H1 (cell line): ENCODE data around the gene OGFOD3. TPM values are rescaled to one million over a fixed set of nuclear protein-coding genes. Genes with fewer than 3 reads are reported as not detected.
A peak's percentile ranks its signal among the peaks of the same experiment; 100 is the strongest.

ENCODE experiments used
- CTCF ChIA-PET: fragments of 300-600 bp; sonication (Branson Sonifier 250); formaldehyde crosslinking; loops from one replicate; lab custom pipeline; 2021; ENCODE audit not compliant: partially characterized antibody; lab: Charles Lee
- POLR2A ChIA-PET: fragments of 300-600 bp; sonication (Branson Sonifier 250); formaldehyde crosslinking; loops from one replicate; lab custom pipeline; 2021; ENCODE audit warnings: inconsistent platforms; ENCODE audit not compliant: partially characterized antibody; lab: Charles Lee
- DNase-seq, 2 experiments: peaks; one replicate each; pipeline versions ENCODE4 v3.0.0 to v3.0.0-alpha.2; 2010 to 2022; ENCODE audit warnings: low spot score in 2 of 2, low read depth in 1 of 2, mixed read lengths in 1 of 2
- FAIRE-seq: peaks from 2 replicates; lab custom pipeline; 2011; peaks lifted over from hg19 to GRCh38; lab: Jason Lieb, UNC
- H2AFZ ChIP-seq: 2 replicates; pipeline ENCODE4 v1.8.1; 2012; ENCODE audit warnings: low read length, inconsistent platforms
- H2AK5ac ChIP-seq: 2 replicates; pipeline ENCODE4 v1.6.1; 2013; ENCODE audit warnings: low read depth, low read length
- H2BK120ac ChIP-seq: replicated peaks from 2 replicates; pipeline ENCODE3; 2013; ENCODE audit warnings: low read depth, low read length, inconsistent platforms
- H2BK12ac ChIP-seq: 2 replicates; pipeline ENCODE4 v1.6.1; 2013; ENCODE audit warnings: low read depth, low read length
- H2BK15ac ChIP-seq: 2 replicates; pipeline ENCODE4 v1.6.1; 2013; ENCODE audit warnings: low read length
- H2BK20ac ChIP-seq: 2 replicates; pipeline ENCODE4 v1.6.1; 2013; ENCODE audit warnings: low read length
- H2BK5ac ChIP-seq: 2 replicates; pipeline ENCODE4 v1.6.1; 2013; ENCODE audit warnings: low read depth, low read length
- H3K14ac ChIP-seq: 2 replicates; pipeline ENCODE4 v1.6.1; 2013; ENCODE audit warnings: inconsistent platforms; ENCODE audit not compliant: insufficient read length
- H3K18ac ChIP-seq: 2 replicates; pipeline ENCODE4 v1.6.1; 2013; ENCODE audit warnings: low read length; ENCODE audit errors: extremely low read depth
- H3K23ac ChIP-seq: 2 replicates; pipeline ENCODE4 v1.6.1; 2013; ENCODE audit warnings: inconsistent platforms; ENCODE audit not compliant: insufficient read length
- H3K23me2 ChIP-seq: 2 replicates; pipeline ENCODE4 v1.6.1; 2013; ENCODE audit warnings: low read depth, low read length
- H3K27ac ChIP-seq: 2 replicates; pipeline ENCODE4 v1.6.1; 2011; ENCODE audit warnings: low read depth, low read length, inconsistent platforms
- H3K27me3 ChIP-seq, 4 experiments: replicated peaks in 1 of 4; 1 replicate in 1 of 4; 2 replicates in 3 of 4; pipeline versions ENCODE4 v1.6.1 to v1.8.1; 2011 to 2013; ENCODE audit warnings: low read length in 3 of 4, mild to moderate bottlenecking in 3 of 4, inconsistent platforms in 2 of 4, mixed read lengths in 2 of 4, moderate library complexity in 1 of 4; ENCODE audit not compliant: control insufficient read depth in 3 of 4, insufficient read depth in 3 of 4; ENCODE audit errors: extremely low read depth in 1 of 4
- H3K36me3 ChIP-seq, 4 experiments: 2 replicates each; pipeline versions ENCODE4 v1.6.1 to v1.8.1; 2011 to 2013; ENCODE audit warnings: mild to moderate bottlenecking in 4 of 4, low read length in 3 of 4, moderate library complexity in 2 of 4, control low read depth in 1 of 4, inconsistent platforms in 1 of 4; ENCODE audit not compliant: insufficient read depth in 4 of 4, control insufficient read depth in 2 of 4
- H3K4ac ChIP-seq: replicated peaks from 2 replicates; pipeline ENCODE3; 2013; ENCODE audit warnings: low read length, low read depth, mixed read lengths, inconsistent platforms; ENCODE audit not compliant: insufficient read length
- H3K4me1 ChIP-seq, 4 experiments: replicated peaks in 1 of 4; 1 replicate in 1 of 4; 2 replicates in 3 of 4; pipeline versions ENCODE4 v1.6.1 to v1.8.1; 2011 to 2013; ENCODE audit warnings: low read length in 3 of 4, inconsistent platforms in 2 of 4, mixed read lengths in 1 of 4; ENCODE audit not compliant: insufficient read depth in 4 of 4, control insufficient read depth in 3 of 4
- H3K4me2 ChIP-seq, 2 experiments: 2 replicates each; pipeline versions ENCODE4 v1.6.1 to v1.8.1; 2011 to 2013; ENCODE audit warnings: low read depth in 2 of 2, low read length in 2 of 2, control low read depth in 1 of 2, inconsistent platforms in 1 of 2, mild to moderate bottlenecking in 1 of 2; ENCODE audit not compliant: insufficient read depth in 1 of 2
- H3K4me3 ChIP-seq, 4 experiments: fragments of 200-600, 300-600 bp in 1 of 4; sonication (generic), shearing (Covaris generic), sonication (Bioruptor Twin) in 1 of 4; 2 replicates each; pipeline versions ENCODE4 v1.5.1 to v1.8.1; 2011 to 2016; ENCODE audit warnings: low read length in 4 of 4, low read depth in 3 of 4, control low read depth in 2 of 4, inconsistent platforms in 2 of 4, mild to moderate bottlenecking in 2 of 4, mixed read lengths in 1 of 4, moderate library complexity in 1 of 4; ENCODE audit not compliant: insufficient read depth in 2 of 4; ENCODE audit errors: extremely low read depth in 1 of 4
- H3K56ac ChIP-seq: replicated peaks from 2 replicates; pipeline ENCODE3; 2013; ENCODE audit warnings: low read depth, mild to moderate bottlenecking, mixed read lengths, low read length, inconsistent platforms; ENCODE audit not compliant: insufficient read length
- H3K79me1 ChIP-seq: 2 replicates; pipeline ENCODE4 v1.6.1; 2013; ENCODE audit warnings: low read depth, low read length, control low read depth
- H3K79me2 ChIP-seq, 2 experiments: 2 replicates each; pipeline versions ENCODE4 v1.6.1 to v1.8.1; 2012 to 2013; ENCODE audit warnings: low read length in 2 of 2, mild to moderate bottlenecking in 2 of 2, inconsistent platforms in 1 of 2; ENCODE audit not compliant: insufficient read depth in 2 of 2, control insufficient read depth in 1 of 2
- H3K9ac ChIP-seq, 4 experiments: replicated peaks in 1 of 4; 1 replicate in 1 of 4; 2 replicates in 3 of 4; pipeline versions ENCODE4 v1.6.1 to v1.8.1; 2011 to 2013; ENCODE audit warnings: low read depth in 3 of 4, low read length in 3 of 4, control low read depth in 2 of 4, mild to moderate bottlenecking in 2 of 4, moderate library complexity in 2 of 4, inconsistent platforms in 1 of 4; ENCODE audit errors: extremely low read depth in 1 of 4
- H3K9me3 ChIP-seq, 2 experiments: 2 replicates each; pipeline versions ENCODE4 v1.6.1 to v1.8.1; 2012 to 2013; ENCODE audit warnings: mild to moderate bottlenecking in 2 of 2, moderate library complexity in 2 of 2, control low read depth in 1 of 2, inconsistent platforms in 1 of 2, low read depth in 1 of 2, low read length in 1 of 2, mixed read lengths in 1 of 2; ENCODE audit not compliant: insufficient read depth in 2 of 2
- H4K20me1 ChIP-seq, 2 experiments: replicated peaks in 1 of 2; 2 replicates each; pipeline versions ENCODE3 to v1.8.1; 2011 to 2013; ENCODE audit warnings: inconsistent platforms in 2 of 2, low read length in 2 of 2, mild to moderate bottlenecking in 1 of 2; ENCODE audit not compliant: insufficient read depth in 2 of 2, control insufficient read depth in 1 of 2
- H4K5ac ChIP-seq: 2 replicates; pipeline ENCODE4 v1.6.1; 2013; ENCODE audit warnings: low read length, low read depth, mixed read lengths, inconsistent platforms; ENCODE audit not compliant: insufficient read length
- H4K8ac ChIP-seq: 2 replicates; pipeline ENCODE4 v1.8.0; 2013; ENCODE audit warnings: mild to moderate bottlenecking, moderate library complexity, low read length, inconsistent platforms; ENCODE audit not compliant: insufficient read depth; ENCODE audit errors: extremely low read depth
- H4K91ac ChIP-seq: replicated peaks from 2 replicates; pipeline ENCODE3; 2013; ENCODE audit warnings: low read length, mixed read lengths, inconsistent platforms; ENCODE audit not compliant: insufficient read length
- CBX5 ChIP-seq: fragments of 300-800, 300-1000 bp; sonication (generic); IDR thresholded peaks from 2 replicates; pipeline ENCODE4 v1.7.1; 2016; ENCODE audit warnings: antibody characterized with exemption, low read length, low read depth
- POLR2A ChIP-seq, 2 experiments: IDR thresholded peaks; 1 replicate in 1 of 2; 2 replicates in 1 of 2; pipeline ENCODE4 v1.6.1; 2011; ENCODE audit warnings: low read depth in 2 of 2, low read length in 2 of 2, mild to moderate bottlenecking in 2 of 2; ENCODE audit errors: control extremely low read depth in 1 of 2
- POLR2AphosphoS5 ChIP-seq: IDR thresholded peaks from 2 replicates; pipeline ENCODE4 v1.6.1; 2011; ENCODE audit warnings: low read depth, low read length
- TCF12 ChIP-seq: IDR thresholded peaks from 2 replicates; pipeline ENCODE4 v1.6.1; 2011; ENCODE audit warnings: low read depth, mild to moderate bottlenecking, low read length
- WGBS, 2 experiments: shearing (Covaris generic) in 1 of 2; methylation state at CpG; one replicate each; pipeline versions ENCODE4 v1.1.6 to v1.1.7; 2013 to 2015; ENCODE audit warnings: low lambda C conversion rate in 2 of 2, mixed read lengths in 2 of 2, inconsistent platforms in 1 of 2, low coverage in 1 of 2, missing lambda C conversion rate in 1 of 2; ENCODE audit not compliant: insufficient replicate concordance in 2 of 2, insufficient coverage in 1 of 2, insufficient read length in 1 of 2; ENCODE audit errors: extremely low coverage in 1 of 2, missing lambda C conversion rate in 1 of 2; 5-methylcytosine and 5-hydroxymethylcytosine counted together
- polyA plus RNA-seq, 7 experiments: library from polyadenylated mRNA; depleted of rRNA in 3 of 7; stranded (reverse) in 5 of 7; unstranded in 2 of 7; fragments of >200 nt in 5 of 7; fragments of 200-250 nt in 2 of 7; gene quantifications; 1 replicate in 5 of 7; 2 replicates in 1 of 7; 4 replicates in 1 of 7; pipeline versions ENCODE4 v1.2.1 to v1.2.3, GENCODE V29; 2011 to 2013; ENCODE audit warnings: missing spikeins in 2 of 7, mixed read lengths in 2 of 7
- total RNA-seq: library from RNA; stranded (reverse); fragmentation: NEBNext Ultra II Directional; extraction: Animal tissue kit (Norgen Biotek cat#: 25700); gene quantifications from 2 replicates; pipeline ENCODE4 v1.2.1, GENCODE V29; 2021

OGFOD3 gene
- total and polyA plus RNA-seq, 2 of the 8 experiments (the other 6 are each of a cell fraction or from before 2014, with no cell fraction given), result 21.1 to 21.8 TPM

DNA sequence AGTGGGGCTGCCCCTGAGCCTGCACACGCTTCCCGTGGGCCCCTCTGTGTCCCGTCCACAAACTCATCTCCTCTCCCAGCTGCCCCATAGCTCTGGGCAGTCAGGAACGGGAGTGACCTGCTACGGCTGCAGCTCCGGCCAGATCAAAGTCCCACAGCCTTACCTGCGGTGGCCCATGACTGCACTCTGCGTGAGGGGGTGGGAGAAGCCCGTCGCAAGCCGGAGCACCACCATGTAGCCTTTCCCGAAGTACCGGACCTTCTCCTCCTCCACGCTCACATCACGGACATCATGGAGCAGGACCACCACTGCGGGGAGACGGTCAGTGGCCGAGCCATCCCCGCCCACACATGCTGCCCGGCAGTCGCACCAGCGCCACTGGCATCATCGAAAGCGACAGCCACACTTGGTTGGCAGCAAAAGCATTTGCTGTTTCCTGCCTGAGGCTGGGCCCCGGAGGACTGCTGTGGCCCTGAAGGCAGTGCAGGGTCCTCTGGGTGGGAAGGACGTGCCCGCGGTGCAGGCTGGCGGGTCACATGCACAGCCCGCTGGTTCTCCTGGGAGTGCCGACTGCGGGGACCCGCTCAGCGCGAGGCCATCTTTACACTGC, 26.0 kb upstream of the OGFOD3 start:
- Histone ChIP-seq H2AFZ (no peak overlapping the region), H3K36me3 (peaks cover 4 to 17% (median 12%) of the 10 kb centered on the region in 4 experiments; a peak in 4 of 8 replicates), H3K27me3 (no peaks in the 10 kb centered on the region), H3K4me1 (peaks cover 0 to 18% (median 9%) of the 10 kb centered on the region in 4 experiments; a peak in 6 of 7 replicates), H2BK12ac (no peak overlapping the region), H4K8ac (no peak overlapping the region; the same call in 1 of the 2 replicates), H3K14ac (no peak overlapping the region), H3K4ac (no peak overlapping the region), H3K79me2 (no peaks in the 10 kb centered on the region; a peak in 1 of 4 replicates), H3K4me2 (no peak overlapping the region), H4K20me1 (peaks cover 2 to 31% of the 10 kb centered on the region in 2 experiments), H3K18ac (no peak overlapping the region), H2BK5ac (no peak overlapping the region), H4K91ac (no peak overlapping the region), H3K56ac (no peak overlapping the region), H3K79me1 (no peaks in the 10 kb centered on the region; the same call in 1 of the 2 replicates)
- POLR2A ChIA-PET, result interaction anchor here (0.9 to 3.9 kb wide), 4 partner anchors 10 to 25 kb away, joined by 3 to 19 read pairs (median 5); no protein-coding TSS in a partner anchor
- no peak for DNase-seq
- TF ChIP-seq CBX5 (no peak), TCF12 (no peak), POLR2AphosphoS5 (0 out of 2 replicates have a peak, but pooled peaks have one; percentile 9), POLR2A (IDR thresholded peaks at IDR 0.05; ENCODE audit: control extremely low read depth in 1 of 2, low read depth in 2 of 2, low read length in 2 of 2) (0 out of 3 replicates have a peak, but pooled peaks of 1 of the 2 experiments have one; percentile 9)
- TF ChIP-seq, all 59 proteins: peak for 2
- H2AK5ac ChIP-seq, result no peak overlapping the region
- H4K5ac ChIP-seq, result no peak overlapping the region
- H3K4me3 ChIP-seq, result no peak overlapping the region
- no peak overlapping the region for H3K27ac ChIP-seq
- FAIRE-seq, result no peak
- H3K23ac ChIP-seq, result no peak overlapping the region
- H3K9me3 ChIP-seq, result no peaks in the 10 kb centered on the region
- WGBS, 2 experiments, result 91% methylated on average over 35 of the region's 35 CpGs; no CpG with 5 or more reads in 1 of the 2 experiments
- H2BK120ac ChIP-seq, result no peak overlapping the region
- H2BK15ac ChIP-seq, result no peak overlapping the region
- H2BK20ac ChIP-seq, result no peak overlapping the region
- H3K9ac ChIP-seq, result no peak overlapping the region
- no peaks in the 10 kb centered on the region for H3K23me2 ChIP-seq
- CTCF ChIA-PET, result interaction anchor here (1.7 kb wide), 1 partner anchor 19 kb away, joined by 6 read pairs; no protein-coding TSS in a partner anchor
